Neural cell (in vitro differentiated cells): Measurements from ENCODE around the gene GSG1.

Source experiments
- EP300 ChIP-seq: fragments of 450-650 bp; conservative IDR thresholded peaks from 2 replicates; pipeline ENCODE4 v1.6.1; 2014; ENCODE audit warnings: antibody characterized with exemption, mild to moderate bottlenecking, moderate library complexity; ENCODE audit not compliant: poor library complexity, severe bottlenecking
- POLR2AphosphoS5 ChIP-seq: IDR thresholded peaks from 2 replicates; pipeline ENCODE4 v1.6.1; 2012
- TAF1 ChIP-seq: IDR thresholded peaks from 2 replicates; pipeline ENCODE4 v1.6.1; 2012; ENCODE audit warnings: low read depth
- TF ChIP-seq, protein P1 (sequence below): fragments of 450-650 bp; IDR thresholded peaks from 2 replicates; pipeline ENCODE4 v1.5.1; 2014; ENCODE audit warnings: antibody characterized with exemption, mild to moderate bottlenecking, moderate library complexity; ENCODE audit not compliant: poor library complexity, severe bottlenecking

DNA sequence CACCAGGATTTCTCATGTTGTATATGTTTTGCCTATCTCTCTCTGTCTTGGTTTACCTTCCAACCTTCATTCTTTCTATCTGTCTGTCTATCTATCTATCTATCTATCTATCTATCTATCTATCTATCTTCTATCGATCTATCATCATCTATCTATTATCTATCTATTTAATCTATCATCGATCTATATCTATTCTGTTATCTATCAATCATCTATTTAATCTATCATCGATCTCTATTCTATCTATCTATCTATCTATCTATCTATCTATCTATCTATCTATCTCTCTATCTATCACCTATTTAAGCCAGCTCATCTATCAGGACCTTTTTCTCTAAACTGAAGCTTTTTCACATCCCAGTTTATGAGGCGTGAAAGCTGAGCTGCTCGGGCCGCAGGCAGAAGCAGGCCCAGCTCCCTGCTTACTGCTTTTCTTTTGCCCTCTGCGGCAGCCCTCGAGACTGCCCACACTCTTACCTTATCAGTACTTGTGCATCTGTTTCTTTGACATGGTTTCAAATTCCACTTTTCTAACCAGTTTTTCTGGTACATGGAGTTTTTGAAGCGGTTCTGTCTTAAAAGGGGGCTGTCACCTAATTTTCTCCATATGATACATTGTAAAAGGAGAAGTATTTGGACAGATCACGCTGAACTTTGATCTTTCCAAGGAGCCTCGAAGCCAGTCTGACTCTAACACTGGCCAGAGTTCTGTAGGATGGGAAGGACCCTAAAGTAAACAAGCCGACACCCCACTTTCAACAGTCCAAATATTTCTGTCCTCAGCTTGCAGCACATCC, 44.4 kb upstream of the GSG1 start:
- TF ChIP-seq EP300, result no peak
- TF ChIP-seq, protein P1, sequence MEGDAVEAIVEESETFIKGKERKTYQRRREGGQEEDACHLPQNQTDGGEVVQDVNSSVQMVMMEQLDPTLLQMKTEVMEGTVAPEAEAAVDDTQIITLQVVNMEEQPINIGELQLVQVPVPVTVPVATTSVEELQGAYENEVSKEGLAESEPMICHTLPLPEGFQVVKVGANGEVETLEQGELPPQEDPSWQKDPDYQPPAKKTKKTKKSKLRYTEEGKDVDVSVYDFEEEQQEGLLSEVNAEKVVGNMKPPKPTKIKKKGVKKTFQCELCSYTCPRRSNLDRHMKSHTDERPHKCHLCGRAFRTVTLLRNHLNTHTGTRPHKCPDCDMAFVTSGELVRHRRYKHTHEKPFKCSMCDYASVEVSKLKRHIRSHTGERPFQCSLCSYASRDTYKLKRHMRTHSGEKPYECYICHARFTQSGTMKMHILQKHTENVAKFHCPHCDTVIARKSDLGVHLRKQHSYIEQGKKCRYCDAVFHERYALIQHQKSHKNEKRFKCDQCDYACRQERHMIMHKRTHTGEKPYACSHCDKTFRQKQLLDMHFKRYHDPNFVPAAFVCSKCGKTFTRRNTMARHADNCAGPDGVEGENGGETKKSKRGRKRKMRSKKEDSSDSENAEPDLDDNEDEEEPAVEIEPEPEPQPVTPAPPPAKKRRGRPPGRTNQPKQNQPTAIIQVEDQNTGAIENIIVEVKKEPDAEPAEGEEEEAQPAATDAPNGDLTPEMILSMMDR, result no peak
- TF ChIP-seq POLR2AphosphoS5, result no peak
- TF ChIP-seq TAF1, result no peak
